ENCODE measurements around the gene C21orf58. TPM values are rescaled to one million over a fixed set of nuclear protein-coding genes. Genes with fewer than 3 reads are reported as not detected.
A peak's percentile ranks its signal among the peaks of the same experiment; 100 is the strongest.

The C21orf58 gene
- total RNA-seq, 4 donors from 2014 or later = 0.44 to 1.6 (median 0.74) TPM

GRCh38 chr21:46355161-46356004 is 31.7 kb upstream of the C21orf58 start:
- Histone ChIP-seq H3K4me3 (peak overlapping the region in 1 of 4 donors; percentile 18), H3K9me3 (no peaks in the 10 kb centered on the region), H3K4me1 (peaks cover 52% of the 10 kb centered on the region in 2 donors), H3K36me3 (peaks cover 3 to 94% of the 10 kb centered on the region in 2 donors), H3K27ac (peak overlapping the region; percentile 87 to 99 (median 96)), H3K27me3 (no peaks in the 10 kb centered on the region)
- in situ Hi-C loops (cut with MboI; ENCODE audit: low sequenced_read_pairs in 4 of 4) = no loop called here
- peak in 1 of 2 donors; percentile 28 for DNase-seq
- intact Hi-C loops (cut with DNase I; ENCODE audit: low total_unique reads) = no loop called here
- no peak for ATAC-seq
- TF ChIP-seq POLR2A (IDR thresholded peaks at IDR 0.05) (no peak), CTCF (IDR thresholded peaks at IDR 0.05 in 4 of 5, conservative IDR thresholded peaks at IDR 0.05 in 1 of 5) (no peak)

GRCh38 chr21:46354518-46354917 is 30.8 kb upstream of the C21orf58 start:
- intact Hi-C loops (cut with DNase I; ENCODE audit: low total_unique reads) = no loop called here
- H3K4me1 ChIP-seq = peaks cover 52 to 60% of the 10 kb centered on the region in 2 donors
- ATAC-seq = no peak

GRCh38 chr21:46354046-46354445 is 30.4 kb upstream of the C21orf58 start:
- in situ Hi-C loops (cut with MboI; ENCODE audit: low sequenced_read_pairs in 4 of 4) = no loop called here
- peaks cover 52 to 64% of the 10 kb centered on the region in 2 donors for H3K4me1 ChIP-seq
- H3K27me3 ChIP-seq = no peaks in the 10 kb centered on the region
- H3K27ac ChIP-seq = peak overlapping the region; percentile 87 to 99 (median 96)
- no peak for TF ChIP-seq CTCF (IDR thresholded peaks at IDR 0.05 in 4 of 5, conservative IDR thresholded peaks at IDR 0.05 in 1 of 5)
- TF ChIP-seq POLR2A (IDR thresholded peaks at IDR 0.05) = no peak
- intact Hi-C loops (cut with DNase I; ENCODE audit: low total_unique reads) = no loop called here
- ATAC-seq (no peak), DNase-seq (no peak)
- H3K9me3 ChIP-seq = no peaks in the 10 kb centered on the region
- peaks cover 3 to 98% of the 10 kb centered on the region in 2 donors for H3K36me3 ChIP-seq
- peak overlapping the region in 2 of 4 donors; percentile 10 to 67 for H3K4me3 ChIP-seq

More at GRCh38 chr21:46354518-46354917, 30.8 kb upstream of the C21orf58 start:
- Histone ChIP-seq H3K27me3 (no peaks in the 10 kb centered on the region), H3K27ac (peak overlapping the region; percentile 87 to 99 (median 96)), H3K4me3 (peak overlapping the region in 2 of 4 donors; percentile 18 to 67), H3K9me3 (no peaks in the 10 kb centered on the region), H3K36me3 (peaks cover 3 to 95% of the 10 kb centered on the region in 2 donors)
- in situ Hi-C loops (cut with MboI; ENCODE audit: low sequenced_read_pairs in 4 of 4) = no loop called here
- TF ChIP-seq POLR2A (IDR thresholded peaks at IDR 0.05) = no peak
- no peak for TF ChIP-seq CTCF (IDR thresholded peaks at IDR 0.05 in 4 of 5, conservative IDR thresholded peaks at IDR 0.05 in 1 of 5)
- DNase-seq = no peak

GRCh38 chr21:46352913-46353312 is 29.2 kb upstream of the C21orf58 start:
- Histone ChIP-seq H3K4me3 (peak overlapping the region in 3 of 4 donors; percentile 67 to 77 (median 76)), H3K9me3 (no peaks in the 10 kb centered on the region), H3K4me1 (peaks cover 48 to 65% of the 10 kb centered on the region in 2 donors), H3K27me3 (no peaks in the 10 kb centered on the region), H3K36me3 (peaks cover 3 to 91% of the 10 kb centered on the region in 2 donors), H3K27ac (peak overlapping the region; percentile 87 to 99 (median 96))
- in situ Hi-C loops (cut with MboI; ENCODE audit: low sequenced_read_pairs in 4 of 4) (no loop called here), intact Hi-C loops (cut with DNase I; ENCODE audit: low total_unique reads) (no loop called here)
- TF ChIP-seq CTCF (IDR thresholded peaks at IDR 0.05 in 4 of 5, conservative IDR thresholded peaks at IDR 0.05 in 1 of 5) (no peak), POLR2A (IDR thresholded peaks at IDR 0.05) (no peak)
- no peak for DNase-seq
- ATAC-seq = no peak

Data from gastrocnemius medialis (tissue), 4 donors.